NCI-H526 (cell line): ENCODE data around the gene MAPK8.

Experiments used
- DNase-seq, 2 experiments: peaks; one replicate each; lab custom pipeline; 2025; lab: John Stamatoyannopoulos, UW

The MAPK8 gene

DNA sequence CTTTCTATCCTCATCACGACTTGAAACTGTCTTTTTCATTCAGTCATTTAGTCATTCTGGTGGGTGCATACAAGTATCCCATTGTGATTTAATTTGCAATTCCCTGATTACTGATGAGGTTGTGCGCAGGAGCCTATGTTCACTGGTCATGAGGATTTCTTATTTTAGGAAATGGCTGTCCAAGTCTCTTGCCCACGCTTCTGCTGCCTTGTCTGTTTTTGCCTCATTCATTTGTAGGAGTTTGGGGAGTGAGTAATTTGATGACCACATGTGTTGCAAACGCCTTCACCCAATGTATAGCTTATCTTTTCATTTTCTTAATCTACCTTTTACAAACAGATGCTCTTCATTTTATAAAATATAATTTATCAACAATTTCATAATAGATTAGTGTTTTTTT lies 171.1 kb downstream of the MAPK8 start:
- DNase-seq, result no peak

DNA sequence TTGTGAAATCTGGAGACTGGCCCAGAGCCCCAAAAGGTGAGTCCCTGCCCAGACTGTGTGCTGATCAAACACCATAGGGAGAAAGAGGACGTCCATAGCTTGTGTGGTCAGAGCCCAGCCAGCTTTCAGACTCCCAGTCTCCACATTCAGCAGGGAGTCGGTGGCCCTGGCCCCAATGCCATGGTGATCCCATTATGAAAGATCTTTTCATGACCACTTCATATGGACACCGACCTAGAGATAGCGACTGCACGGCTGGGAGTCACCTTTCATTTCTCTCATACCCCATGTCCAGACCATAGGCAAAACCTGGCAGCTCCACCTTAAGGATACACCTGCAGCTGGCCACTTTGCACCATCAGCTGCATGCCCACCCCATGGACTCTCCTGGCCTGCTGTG lies 172.0 kb downstream of the MAPK8 start:
- no peak for DNase-seq

DNA sequence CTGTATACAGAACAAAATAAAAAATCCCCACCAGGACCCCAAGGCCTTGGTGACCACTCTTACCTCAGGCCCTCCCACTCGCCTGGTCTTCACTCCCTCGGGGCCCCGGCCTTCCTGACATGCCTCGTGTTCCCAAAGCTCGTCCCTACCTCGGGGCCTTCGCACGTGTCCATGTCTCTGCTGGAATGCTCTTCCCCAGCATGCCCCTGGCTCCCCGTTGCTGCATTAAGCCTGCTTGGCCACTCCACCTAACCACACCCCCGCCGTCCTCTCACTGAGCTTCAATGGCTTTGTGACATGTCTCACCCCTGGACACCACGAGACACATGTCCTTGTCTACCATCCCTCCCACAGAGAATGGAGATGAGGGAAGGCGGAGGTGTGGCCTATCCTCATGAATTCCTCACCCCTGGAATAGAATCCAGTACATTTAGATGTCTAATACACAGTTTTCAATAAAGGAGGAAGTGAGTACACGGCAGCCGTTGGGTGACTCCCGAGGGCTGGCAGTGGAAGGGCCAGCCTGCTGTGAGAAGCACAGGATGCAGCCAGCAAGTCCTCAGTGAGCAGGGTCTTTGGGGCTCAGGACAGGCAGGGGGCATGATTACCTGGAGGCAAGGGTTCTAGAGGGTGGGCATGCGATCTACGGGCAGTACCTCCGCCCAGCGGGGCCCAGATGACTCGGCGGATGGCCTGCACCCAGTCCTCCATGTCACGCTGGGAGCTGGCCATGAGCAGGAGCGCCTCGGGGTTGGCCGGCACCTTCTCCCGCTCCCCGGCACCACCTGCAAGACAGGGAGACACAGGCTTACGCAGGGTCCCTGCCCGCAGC lies 172.7 kb downstream of the MAPK8 start:
- no peak for DNase-seq

- no peak for DNase-seq
Measured at GRCh38 chr10:48480397-48481374, 174.2 kb downstream of the MAPK8 start.

DNA sequence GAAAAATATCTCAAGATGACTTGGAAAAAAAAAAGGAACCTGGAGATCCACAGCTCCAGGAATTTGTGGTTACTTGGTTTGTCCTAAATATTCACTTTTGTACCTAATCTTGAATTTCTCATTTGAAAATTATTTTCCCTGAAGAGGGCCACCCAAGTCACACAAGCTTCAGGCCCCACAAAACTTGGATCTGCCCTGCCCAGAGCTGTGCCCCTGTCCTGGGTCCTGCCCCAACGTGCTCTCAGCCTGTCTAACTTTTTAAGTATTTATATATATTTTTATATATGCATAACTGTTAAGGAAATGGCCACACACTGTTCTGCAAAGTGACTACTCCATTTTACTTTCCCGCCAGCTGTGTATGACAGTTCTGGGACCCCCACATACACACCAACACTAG lies 174.9 kb downstream of the MAPK8 start:
- no peak for DNase-seq

- no peak for DNase-seq
Measured at GRCh38 chr10:48482207-48482606, 175.7 kb downstream of the MAPK8 start.

DNA sequence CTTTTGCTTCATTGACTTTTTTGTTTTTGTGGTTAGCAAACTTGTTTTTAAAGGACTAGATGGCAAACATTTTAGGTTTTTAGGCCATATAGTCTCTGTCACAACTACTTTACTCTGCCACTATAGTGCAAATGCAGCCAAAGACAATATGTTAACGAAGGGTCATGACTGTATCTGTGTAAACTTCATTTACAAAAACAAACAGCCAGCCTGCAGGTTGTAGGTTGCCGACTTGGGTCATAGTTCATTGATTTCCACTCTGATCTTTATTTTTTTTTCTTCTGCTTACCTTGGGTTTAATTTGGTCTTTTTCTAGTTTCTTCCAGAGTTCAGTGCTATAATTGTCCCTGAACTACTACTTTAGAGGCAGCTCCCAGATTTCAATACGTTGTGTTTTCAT lies 178.4 kb downstream of the MAPK8 start:
- DNase-seq, result peak in 1 of 2 experiments; percentile 14

DNA sequence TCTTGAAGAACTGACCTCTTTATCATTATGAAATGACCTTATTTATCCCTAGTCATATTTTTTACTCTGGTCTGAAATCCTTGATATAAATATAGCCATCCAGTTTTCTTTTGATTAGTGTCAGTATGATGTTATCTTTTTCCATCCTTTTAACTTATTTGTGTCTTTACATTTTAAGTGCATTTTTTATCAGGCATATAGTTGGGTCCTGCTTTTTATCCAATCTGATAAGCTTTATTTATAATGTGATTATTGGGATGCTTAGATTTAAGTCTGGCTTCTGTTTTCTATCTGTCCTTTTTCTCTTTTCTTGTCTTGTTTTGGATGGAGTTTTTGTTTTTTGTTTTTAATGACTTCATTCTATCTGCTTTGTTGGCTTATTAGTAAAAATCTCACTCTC lies 179.2 kb downstream of the MAPK8 start:
- DNase-seq, result no peak

- DNase-seq, result no peak
Measured at GRCh38 chr10:48487244-48487643, 180.8 kb downstream of the MAPK8 start.
